ENCODE measurements around the gene PRPF8. TPM values are rescaled to one million over a fixed set of nuclear protein-coding genes. Genes with fewer than 3 reads are reported as not detected.

Gene PRPF8
- total and polyA plus RNA-seq, 2 of the 13 experiments (the other 11 are each of a cell fraction or from before 2014, with no cell fraction given): 112 to 179 TPM

- TF ChIP-seq PBX2 (CRISPR knock-in tag; IDR thresholded peaks at IDR 0.05): no peak
- TF ChIP-seq, protein P1, sequence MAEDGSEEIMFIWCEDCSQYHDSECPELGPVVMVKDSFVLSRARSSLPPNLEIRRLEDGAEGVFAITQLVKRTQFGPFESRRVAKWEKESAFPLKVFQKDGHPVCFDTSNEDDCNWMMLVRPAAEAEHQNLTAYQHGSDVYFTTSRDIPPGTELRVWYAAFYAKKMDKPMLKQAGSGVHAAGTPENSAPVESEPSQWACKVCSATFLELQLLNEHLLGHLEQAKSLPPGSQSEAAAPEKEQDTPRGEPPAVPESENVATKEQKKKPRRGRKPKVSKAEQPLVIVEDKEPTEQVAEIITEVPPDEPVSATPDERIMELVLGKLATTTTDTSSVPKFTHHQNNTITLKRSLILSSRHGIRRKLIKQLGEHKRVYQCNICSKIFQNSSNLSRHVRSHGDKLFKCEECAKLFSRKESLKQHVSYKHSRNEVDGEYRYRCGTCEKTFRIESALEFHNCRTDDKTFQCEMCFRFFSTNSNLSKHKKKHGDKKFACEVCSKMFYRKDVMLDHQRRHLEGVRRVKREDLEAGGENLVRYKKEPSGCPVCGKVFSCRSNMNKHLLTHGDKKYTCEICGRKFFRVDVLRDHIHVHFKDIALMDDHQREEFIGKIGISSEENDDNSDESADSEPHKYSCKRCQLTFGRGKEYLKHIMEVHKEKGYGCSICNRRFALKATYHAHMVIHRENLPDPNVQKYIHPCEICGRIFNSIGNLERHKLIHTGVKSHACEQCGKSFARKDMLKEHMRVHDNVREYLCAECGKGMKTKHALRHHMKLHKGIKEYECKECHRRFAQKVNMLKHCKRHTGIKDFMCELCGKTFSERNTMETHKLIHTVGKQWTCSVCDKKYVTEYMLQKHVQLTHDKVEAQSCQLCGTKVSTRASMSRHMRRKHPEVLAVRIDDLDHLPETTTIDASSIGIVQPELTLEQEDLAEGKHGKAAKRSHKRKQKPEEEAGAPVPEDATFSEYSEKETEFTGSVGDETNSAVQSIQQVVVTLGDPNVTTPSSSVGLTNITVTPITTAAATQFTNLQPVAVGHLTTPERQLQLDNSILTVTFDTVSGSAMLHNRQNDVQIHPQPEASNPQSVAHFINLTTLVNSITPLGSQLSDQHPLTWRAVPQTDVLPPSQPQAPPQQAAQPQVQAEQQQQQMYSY (CRISPR knock-in tag; IDR thresholded peaks at IDR 0.05): no peak
- TF ChIP-seq, protein P2, sequence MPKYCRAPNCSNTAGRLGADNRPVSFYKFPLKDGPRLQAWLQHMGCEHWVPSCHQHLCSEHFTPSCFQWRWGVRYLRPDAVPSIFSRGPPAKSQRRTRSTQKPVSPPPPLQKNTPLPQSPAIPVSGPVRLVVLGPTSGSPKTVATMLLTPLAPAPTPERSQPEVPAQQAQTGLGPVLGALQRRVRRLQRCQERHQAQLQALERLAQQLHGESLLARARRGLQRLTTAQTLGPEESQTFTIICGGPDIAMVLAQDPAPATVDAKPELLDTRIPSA (CRISPR knock-in tag; IDR thresholded peaks at IDR 0.05; ENCODE audit: borderline replicate concordance): no peak
- TF ChIP-seq ZBTB34 (CRISPR knock-in tag; IDR thresholded peaks at IDR 0.05): no peak
- TF ChIP-seq, protein P3, sequence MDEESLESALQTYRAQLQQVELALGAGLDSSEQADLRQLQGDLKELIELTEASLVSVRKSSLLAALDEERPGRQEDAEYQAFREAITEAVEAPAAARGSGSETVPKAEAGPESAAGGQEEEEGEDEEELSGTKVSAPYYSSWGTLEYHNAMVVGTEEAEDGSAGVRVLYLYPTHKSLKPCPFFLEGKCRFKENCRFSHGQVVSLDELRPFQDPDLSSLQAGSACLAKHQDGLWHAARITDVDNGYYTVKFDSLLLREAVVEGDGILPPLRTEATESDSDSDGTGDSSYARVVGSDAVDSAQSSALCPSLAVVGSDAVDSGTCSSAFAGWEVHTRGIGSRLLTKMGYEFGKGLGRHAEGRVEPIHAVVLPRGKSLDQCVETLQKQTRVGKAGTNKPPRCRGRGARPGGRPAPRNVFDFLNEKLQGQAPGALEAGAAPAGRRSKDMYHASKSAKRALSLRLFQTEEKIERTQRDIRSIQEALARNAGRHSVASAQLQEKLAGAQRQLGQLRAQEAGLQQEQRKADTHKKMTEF (CRISPR knock-in tag; IDR thresholded peaks at IDR 0.05): 0 out of 2 replicates have a peak, but pooled peaks have one; percentile 5
- no peak for TF ChIP-seq ZNF569 (CRISPR knock-in tag; IDR thresholded peaks at IDR 0.05; ENCODE audit: borderline replicate concordance)
- no peak for TF ChIP-seq ZNF138 (CRISPR knock-in tag; IDR thresholded peaks at IDR 0.05; ENCODE audit: low read depth)
- TF ChIP-seq CHD4 (IDR thresholded peaks at IDR 0.05; ENCODE audit: borderline replicate concordance, low read length): no peak
- TF ChIP-seq PRMT3 (CRISPR knock-in tag; IDR thresholded peaks at IDR 0.05; ENCODE audit: borderline replicate concordance, low read depth): no peak
- TF ChIP-seq GLI4 (CRISPR knock-in tag; IDR thresholded peaks at IDR 0.05; ENCODE audit: borderline replicate concordance): no peak
- no peak for TF ChIP-seq ZSCAN5A (CRISPR knock-in tag; IDR thresholded peaks at IDR 0.05; ENCODE audit: borderline replicate concordance)
- no peak for TF ChIP-seq ZBTB14 (CRISPR knock-in tag; IDR thresholded peaks at IDR 0.05)
- TF ChIP-seq ZNF724P (CRISPR knock-in tag; IDR thresholded peaks at IDR 0.05; ENCODE audit: borderline replicate concordance): no peak
- TF ChIP-seq ZNF570 (CRISPR knock-in tag; IDR thresholded peaks at IDR 0.05; ENCODE audit: borderline replicate concordance): no peak
- no peak for TF ChIP-seq RBM22 (optimal IDR thresholded peaks at IDR 0.05; ENCODE audit: low read length)
- TF ChIP-seq ZNF552 (CRISPR knock-in tag; IDR thresholded peaks at IDR 0.05; ENCODE audit: borderline replicate concordance): no peak
Observed at GRCh38 chr17:1716912-1717695, 32.4 kb upstream of the PRPF8 start (continued).
